B cell (primary cell): ENCODE data around the gene OBP2B. TPM values are rescaled to one million over a fixed set of nuclear protein-coding genes. Genes with fewer than 3 reads are reported as not detected.

ENCODE experiments used
- ATAC-seq: fragments of 200-7000 bp; cut with Tn5 transposase; one replicate; pipeline ENCODE4 v1.10.0; 2021; ENCODE audit warnings: low read depth, mild to moderate bottlenecking, moderate number of reproducible peaks, moderate library complexity
- CTCF ChIA-PET: fragments of 350-600 bp; sonication (Branson Sonifier 250); formaldehyde crosslinking; loops from one replicate; lab custom pipeline; 2021; ENCODE audit warnings: antibody characterized with exemption, inconsistent platforms; lab: Charles Lee
- POLR2A ChIA-PET: fragments of 350-600 bp; sonication (Branson Sonifier 250); formaldehyde crosslinking; loops from one replicate; lab custom pipeline; 2021; ENCODE audit warnings: antibody characterized with exemption; lab: Charles Lee
- DNase-seq: peaks from one replicate; pipeline ENCODE4 v3.0.0; 2013
- H2AFZ ChIP-seq: 2 replicates; pipeline ENCODE4 v1.6.1; 2012; ENCODE audit warnings: mild to moderate bottlenecking, low read depth, low read length; ENCODE audit not compliant: insufficient read depth, poor library complexity, severe bottlenecking
- H3K27ac ChIP-seq, 2 donors: 1 replicate in 1 of 2; 2 replicates in 1 of 2; pipeline ENCODE4 v1.5.1; 2012 to 2013; ENCODE audit warnings: low read length in 2 of 2, mild to moderate bottlenecking in 2 of 2, moderate library complexity in 1 of 2
- H3K27me3 ChIP-seq, 4 experiments: fragments of 200-600 bp in 1 of 4; sonication (generic) in 1 of 4; replicated peaks in 1 of 4; 1 replicate in 2 of 4; 2 replicates in 2 of 4; pipeline versions ENCODE4 v1.6.1 to v1.7.0; 2013 to 2016; ENCODE audit warnings: low read length in 3 of 4, mild to moderate bottlenecking in 2 of 4, mixed read lengths in 1 of 4, moderate library complexity in 1 of 4; ENCODE audit not compliant: insufficient read depth in 4 of 4, control insufficient read depth in 3 of 4; ENCODE audit errors: control extremely low read depth in 1 of 4
- H3K36me3 ChIP-seq, 2 experiments: replicated peaks in 1 of 2; 1 replicate in 1 of 2; 2 replicates in 1 of 2; pipeline versions ENCODE4 v1.6.1 to v1.7.1; 2013; ENCODE audit warnings: low read length in 1 of 2; ENCODE audit not compliant: insufficient read depth in 2 of 2, control insufficient read depth in 1 of 2; ENCODE audit errors: control extremely low read depth in 1 of 2, extremely low read depth in 1 of 2
- H3K4me1 ChIP-seq, 2 donors: fragments of 200-600 bp in 1 of 2; sonication (generic) in 1 of 2; 1 replicate in 1 of 2; 2 replicates in 1 of 2; pipeline versions ENCODE4 v1.5.1 to v1.6.1; 2013 to 2017; ENCODE audit warnings: low read length in 2 of 2; ENCODE audit not compliant: control insufficient read depth in 2 of 2, insufficient read depth in 2 of 2
- H3K4me2 ChIP-seq: replicated peaks from 2 replicates; pipeline ENCODE3; 2012; ENCODE audit warnings: mild to moderate bottlenecking, low read depth, low read length; ENCODE audit not compliant: poor library complexity, severe bottlenecking
- H3K4me3 ChIP-seq, 5 experiments: fragments of 200-600 bp in 1 of 5; sonication (generic) in 1 of 5; 1 replicate in 3 of 5; 2 replicates in 2 of 5; pipeline versions ENCODE4 v1.5.1 to v1.7.0; 2011 to 2016; ENCODE audit warnings: low read length in 4 of 5, mild to moderate bottlenecking in 4 of 5, low read depth in 2 of 5, control low read depth in 1 of 5, moderate library complexity in 1 of 5; ENCODE audit not compliant: insufficient read depth in 1 of 5; ENCODE audit errors: control extremely low read depth in 1 of 5, extremely low read depth in 1 of 5
- H3K79me2 ChIP-seq: fragments of 200-600 bp; sonication (generic); one replicate; pipeline ENCODE4 v1.6.0; 2016; ENCODE audit warnings: low read length; ENCODE audit not compliant: control insufficient read depth, insufficient read depth
- H3K9ac ChIP-seq: fragments of 200-600 bp; sonication (generic); 2 replicates; pipeline ENCODE4 v1.6.1; 2017; ENCODE audit warnings: mild to moderate bottlenecking, low read length, moderate library complexity
- H3K9me3 ChIP-seq, 3 donors: one replicate each; pipeline versions ENCODE4 v1.6.1 to v1.7.1; 2013; ENCODE audit warnings: low read length in 2 of 3; ENCODE audit not compliant: control insufficient read depth in 2 of 3, insufficient read depth in 1 of 3; ENCODE audit errors: control extremely low read depth in 1 of 3
- H4K20me1 ChIP-seq: 2 replicates; pipeline ENCODE4 v1.6.0; 2012; ENCODE audit warnings: mild to moderate bottlenecking, low read length; ENCODE audit not compliant: insufficient read depth, control insufficient read depth, poor library complexity, severe bottlenecking
- H3K27ac Mint-ChIP-seq: one replicate; pipeline ENCODE4 v1.8.0; 2021; ENCODE audit warnings: mixed read lengths
- H3K27me3 Mint-ChIP-seq: one replicate; pipeline ENCODE4 v1.8.0; 2021; ENCODE audit warnings: mixed read lengths
- H3K4me1 Mint-ChIP-seq: one replicate; pipeline ENCODE4 v1.8.0; 2021; ENCODE audit warnings: mixed read lengths
- H3K4me3 Mint-ChIP-seq: one replicate; pipeline ENCODE4 v1.8.0; 2021; ENCODE audit warnings: mixed read lengths
- H3K9me3 Mint-ChIP-seq: one replicate; pipeline ENCODE4 v1.8.0; 2022; ENCODE audit warnings: mixed read lengths; ENCODE audit not compliant: insufficient read depth
- EZH2 ChIP-seq: IDR thresholded peaks from 2 replicates; pipeline ENCODE4 v1.6.1; 2012; ENCODE audit warnings: borderline replicate concordance, low read depth, mild to moderate bottlenecking, moderate library complexity, low read length; ENCODE audit not compliant: insufficient read depth, poor library complexity, severe bottlenecking
- WGBS: methylation state at CpG from one replicate; pipeline ENCODE4 v1.1.5; 2013; ENCODE audit warnings: missing lambda C conversion rate; ENCODE audit not compliant: insufficient coverage; 5-methylcytosine and 5-hydroxymethylcytosine counted together
- intact Hi-C: fragments of 100-400 bp; cut with micrococcal nuclease; formaldehyde crosslinking; loops from one replicate; pipeline ENCODE4 v1.10.0; 2022
- polyA plus RNA-seq: library from polyadenylated mRNA; depleted of rRNA; stranded (reverse); fragments of >200 nt; gene quantifications from 2 replicates; pipeline ENCODE4 v1.2.3, GENCODE V29; 2012
- total RNA-seq, 2 donors: library from RNA; stranded (reverse); fragments of 120-200 nt in 1 of 2; gene quantifications; 1 replicate in 1 of 2; 2 replicates in 1 of 2; pipeline versions ENCODE4 v1.2.3 to v1.2.4, GENCODE V29; 2013 to 2022
- TF ChIP-seq, protein P1 (sequence below): fragments of 200-600 bp; IDR thresholded peaks from one replicate; pipeline ENCODE4 v1.8.0; 2022; ENCODE audit warnings: antibody characterized with exemption, mild to moderate bottlenecking

The OBP2B gene
- total and polyA plus RNA-seq, 2 donors (not counting 1 experiment from before 2014, with no cell fraction given): not detected

GRCh38 chr9:133188006-133188842 is 20.8 kb downstream of the OBP2B start:
- no peak overlapping the region for H3K4me3 Mint-ChIP-seq
- Histone ChIP-seq H3K4me3 (no peak overlapping the region), H3K4me1 (peaks cover 8 to 12% of the 10 kb centered on the region in 2 donors), H3K9ac (no peak overlapping the region), H3K4me2 (no peak overlapping the region), H3K27ac (no peak overlapping the region), H3K36me3 (no peaks in the 10 kb centered on the region), H3K9me3 (peaks cover 0 to 10% (median 0%) of the 10 kb centered on the region in 3 donors), H3K27me3 (peaks cover 0 to 8% (median 4%) of the 10 kb centered on the region in 4 experiments), H4K20me1 (no peaks in the 10 kb centered on the region), H2AFZ (no peak overlapping the region), H3K79me2 (no peaks in the 10 kb centered on the region)
- ChIA-PET CTCF (interaction anchor here (1.2 to 11.8 kb wide), 10 partner anchors 9 to 537 kb away, joined by 3 to 144 read pairs (median 4); no protein-coding TSS in a partner anchor), POLR2A (no interaction called here)
- peaks cover 8% of the 10 kb centered on the region for H3K4me1 Mint-ChIP-seq
- peaks cover 30% of the 10 kb centered on the region for H3K27me3 Mint-ChIP-seq
- 63% methylated on average over 20 of the region's 21 CpGs for WGBS
- intact Hi-C loops: loop anchor here (10.0 kb wide), 1 partner anchor 167 kb away; the partner anchor contains the start of genes SURF1 and SURF2
- no peak for TF ChIP-seq EZH2
- TF ChIP-seq, protein P1, sequence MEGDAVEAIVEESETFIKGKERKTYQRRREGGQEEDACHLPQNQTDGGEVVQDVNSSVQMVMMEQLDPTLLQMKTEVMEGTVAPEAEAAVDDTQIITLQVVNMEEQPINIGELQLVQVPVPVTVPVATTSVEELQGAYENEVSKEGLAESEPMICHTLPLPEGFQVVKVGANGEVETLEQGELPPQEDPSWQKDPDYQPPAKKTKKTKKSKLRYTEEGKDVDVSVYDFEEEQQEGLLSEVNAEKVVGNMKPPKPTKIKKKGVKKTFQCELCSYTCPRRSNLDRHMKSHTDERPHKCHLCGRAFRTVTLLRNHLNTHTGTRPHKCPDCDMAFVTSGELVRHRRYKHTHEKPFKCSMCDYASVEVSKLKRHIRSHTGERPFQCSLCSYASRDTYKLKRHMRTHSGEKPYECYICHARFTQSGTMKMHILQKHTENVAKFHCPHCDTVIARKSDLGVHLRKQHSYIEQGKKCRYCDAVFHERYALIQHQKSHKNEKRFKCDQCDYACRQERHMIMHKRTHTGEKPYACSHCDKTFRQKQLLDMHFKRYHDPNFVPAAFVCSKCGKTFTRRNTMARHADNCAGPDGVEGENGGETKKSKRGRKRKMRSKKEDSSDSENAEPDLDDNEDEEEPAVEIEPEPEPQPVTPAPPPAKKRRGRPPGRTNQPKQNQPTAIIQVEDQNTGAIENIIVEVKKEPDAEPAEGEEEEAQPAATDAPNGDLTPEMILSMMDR: no peak
- no peaks in the 10 kb centered on the region for H3K9me3 Mint-ChIP-seq
- DNase-seq: no peak
- no peak overlapping the region for H3K27ac Mint-ChIP-seq
- no peak for ATAC-seq

DNA sequence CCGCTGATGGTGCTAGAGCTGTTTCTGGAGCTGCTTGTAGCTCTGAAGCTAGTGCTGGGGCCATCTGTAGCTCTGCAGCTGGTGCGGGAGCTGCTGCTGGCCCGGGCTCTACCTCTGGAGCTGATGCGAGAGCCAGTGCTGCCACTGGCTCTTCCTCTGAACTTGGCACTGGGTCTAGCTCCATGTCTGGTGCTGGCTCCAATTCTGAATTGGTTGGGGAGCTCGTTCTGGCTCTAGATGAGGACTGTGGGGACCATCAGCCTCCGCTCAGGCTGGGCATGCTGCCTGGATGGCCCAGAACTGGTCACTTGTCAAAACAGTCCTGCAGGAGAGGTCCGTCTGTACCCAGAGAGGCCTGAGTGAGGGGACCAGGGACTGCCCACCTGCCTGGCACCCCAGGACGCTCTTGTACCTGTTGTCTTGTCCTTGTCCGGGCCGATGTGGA is 21.5 kb downstream of the OBP2B start:
- Histone ChIP-seq H3K4me3 (no peak overlapping the region), H2AFZ (no peak overlapping the region), H3K9ac (no peak overlapping the region), H3K36me3 (no peaks in the 10 kb centered on the region), H3K27ac (no peak overlapping the region), H3K4me2 (no peak overlapping the region), H3K9me3 (peaks cover 0 to 10% (median 0%) of the 10 kb centered on the region in 3 donors), H3K27me3 (peaks cover 0 to 10% (median 4%) of the 10 kb centered on the region in 4 experiments), H3K4me1 (peaks cover 8 to 12% of the 10 kb centered on the region in 2 donors), H4K20me1 (no peaks in the 10 kb centered on the region), H3K79me2 (no peaks in the 10 kb centered on the region)
- ChIA-PET CTCF (interaction anchor here (1.3 to 11.8 kb wide), 12 partner anchors 10 to 537 kb away, joined by 3 to 144 read pairs (median 4); partner anchors contain the start of genes SURF1 and SURF2), POLR2A (no interaction called here)
- no peak overlapping the region for H3K27ac Mint-ChIP-seq
- intact Hi-C loops: loop anchor here (10.0 kb wide), 1 partner anchor 167 kb away; the partner anchor contains the start of genes SURF1 and SURF2
- no peak for TF ChIP-seq EZH2
- TF ChIP-seq, protein P1: no peak
- 87% methylated on average over 10 of the region's 10 CpGs for WGBS
- DNase-seq (no peak), ATAC-seq (no peak)
- peaks cover 8% of the 10 kb centered on the region for H3K4me1 Mint-ChIP-seq
- no peaks in the 10 kb centered on the region for H3K9me3 Mint-ChIP-seq
- H3K4me3 Mint-ChIP-seq: no peak overlapping the region
- peaks cover 31% of the 10 kb centered on the region for H3K27me3 Mint-ChIP-seq
